ENCODE data around the gene SLC9A9.

DNA sequence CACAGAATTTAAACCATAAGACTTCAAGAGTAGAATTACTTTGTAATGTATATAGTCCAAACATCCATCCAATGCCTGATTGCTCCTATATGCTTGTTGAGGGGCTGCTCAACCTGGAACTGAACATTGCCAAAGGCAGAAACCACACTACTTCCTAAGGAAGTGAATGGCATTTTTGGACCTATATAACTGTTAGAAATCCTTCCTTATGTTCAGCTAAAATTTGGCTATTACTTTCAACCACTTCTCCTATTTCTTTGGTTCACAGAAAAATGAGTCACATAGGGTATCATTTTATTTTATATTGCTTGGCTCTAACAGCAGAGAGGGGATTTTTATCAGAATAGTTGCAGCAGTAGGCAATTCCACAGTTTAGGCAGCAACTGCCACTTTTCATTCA is 342.1 kb downstream of the SLC9A9 start:
- TF ChIP-seq CTCF (IDR thresholded peaks at IDR 0.05), result no peak
- TF ChIP-seq POLR2A (IDR thresholded peaks at IDR 0.05), result no peak
- TF ChIP-seq POLR2AphosphoS5 (IDR thresholded peaks at IDR 0.05), result no peak
- TF ChIP-seq EP300 (IDR thresholded peaks at IDR 0.05), result no peak

Measured in gastroesophageal sphincter (tissue), 3 donors.